Fibroblast of pulmonary artery (primary cell): ENCODE results near the gene CATSPER4.

Experiments
- DNase-seq: peaks from one replicate; pipeline ENCODE4 v3.0.0-alpha.2; 2010; ENCODE audit warnings: low read depth
- H3K4me3 ChIP-seq: replicated peaks from 2 replicates; pipeline ENCODE4 v1.5.1; 2011; ENCODE audit warnings: low read depth, mild to moderate bottlenecking, control low read depth, low read length, moderate library complexity
- CTCF ChIP-seq: IDR thresholded peaks from 2 replicates; pipeline ENCODE4 v1.5.1; 2011; ENCODE audit warnings: mild to moderate bottlenecking, control low read depth, low read length, inconsistent platforms; ENCODE audit errors: missing control alignments

The CATSPER4 gene

GRCh38 chr1:26164861-26165842 lies 25.2 kb upstream of the CATSPER4 start:
- no peak for TF ChIP-seq CTCF
- H3K4me3 ChIP-seq = no peak overlapping the region
- DNase-seq = no peak

GRCh38 chr1:26166719-26167281 lies 23.6 kb upstream of the CATSPER4 start:
- no peak for TF ChIP-seq CTCF
- no peak overlapping the region for H3K4me3 ChIP-seq
- DNase-seq = no peak

- DNase-seq = no peak
- TF ChIP-seq CTCF = no peak
- peak within 1 kb of the TSS; percentile 83 for H3K4me3 ChIP-seq
Measured at GRCh38 chr1:26168410-26169197, 21.8 kb upstream of the CATSPER4 start, which contains the start of gene C1orf232. C1orf232 (minus strand) TSS chr1:26168963; CDS start chr1:26168499, 464 bp downstream.

- H3K4me3 ChIP-seq = peak overlapping the region; percentile 83
- no peak for TF ChIP-seq CTCF
- DNase-seq = no peak
Measured at GRCh38 chr1:26169198-26169554, 21.2 kb upstream of the CATSPER4 start.

- peak within 1 kb of the TSS; percentile 83 for H3K4me3 ChIP-seq
- peak; percentile 72 for TF ChIP-seq CTCF
- DNase-seq = peak; percentile 93
Measured at GRCh38 chr1:26169669-26170471, 20.5 kb upstream of the CATSPER4 start, which contains the start of gene ZNF593. ZNF593 (plus strand) TSS chr1:26169908; CDS start chr1:26169984, 76 bp downstream.

- no peak for TF ChIP-seq CTCF
Measured at GRCh38 chr1:26170472-26170821, 20.0 kb upstream of the CATSPER4 start.

More at GRCh38 chr1:26170472-26170821, 20.0 kb upstream of the CATSPER4 start:
- no peak for DNase-seq
- peak overlapping the region; percentile 83 for H3K4me3 ChIP-seq
